Ovary (tissue), 3 donors: ENCODE results near the gene RIGI.

Experiments used
- EP300 ChIP-seq: sonication (generic); formaldehyde crosslinking; IDR thresholded peaks from one replicate; pipeline ENCODE4 v1.6.1; 2017; ENCODE audit warnings: antibody characterized with exemption
- TF ChIP-seq, protein P1 (sequence below), 3 donors: fragments of 450-650 bp in 2 of 3; fragments of 200-600 bp in 1 of 3; IDR thresholded peaks; one replicate each; pipeline versions ENCODE4 v1.5.1 to v1.8.0; 2016 to 2022; ENCODE audit warnings: antibody characterized with exemption in 3 of 3, mild to moderate bottlenecking in 1 of 3
- donor health status: DM: no; HTN: no; CAD: no.

GRCh38 chr9:32500768-32501167 lies 25.2 kb downstream of the RIGI start:
- no peak for TF ChIP-seq EP300
- TF ChIP-seq, protein P1, sequence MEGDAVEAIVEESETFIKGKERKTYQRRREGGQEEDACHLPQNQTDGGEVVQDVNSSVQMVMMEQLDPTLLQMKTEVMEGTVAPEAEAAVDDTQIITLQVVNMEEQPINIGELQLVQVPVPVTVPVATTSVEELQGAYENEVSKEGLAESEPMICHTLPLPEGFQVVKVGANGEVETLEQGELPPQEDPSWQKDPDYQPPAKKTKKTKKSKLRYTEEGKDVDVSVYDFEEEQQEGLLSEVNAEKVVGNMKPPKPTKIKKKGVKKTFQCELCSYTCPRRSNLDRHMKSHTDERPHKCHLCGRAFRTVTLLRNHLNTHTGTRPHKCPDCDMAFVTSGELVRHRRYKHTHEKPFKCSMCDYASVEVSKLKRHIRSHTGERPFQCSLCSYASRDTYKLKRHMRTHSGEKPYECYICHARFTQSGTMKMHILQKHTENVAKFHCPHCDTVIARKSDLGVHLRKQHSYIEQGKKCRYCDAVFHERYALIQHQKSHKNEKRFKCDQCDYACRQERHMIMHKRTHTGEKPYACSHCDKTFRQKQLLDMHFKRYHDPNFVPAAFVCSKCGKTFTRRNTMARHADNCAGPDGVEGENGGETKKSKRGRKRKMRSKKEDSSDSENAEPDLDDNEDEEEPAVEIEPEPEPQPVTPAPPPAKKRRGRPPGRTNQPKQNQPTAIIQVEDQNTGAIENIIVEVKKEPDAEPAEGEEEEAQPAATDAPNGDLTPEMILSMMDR (IDR thresholded peaks at IDR 0.05): no peak
